K562 (cell line): ENCODE data around the gene CAV1. TPM values are rescaled to one million over a fixed set of nuclear protein-coding genes. Genes with fewer than 3 reads are reported as not detected.
A peak's percentile ranks its signal among the peaks of the same experiment; 100 is the strongest.

Source experiments
- CBX5 ChIP-seq: IDR thresholded peaks from 2 replicates; pipeline ENCODE4 v1.6.1; 2014; ENCODE audit warnings: low read depth, borderline replicate concordance
- CREBBP ChIP-seq: IDR thresholded peaks from one replicate; pipeline ENCODE4 v1.6.1; 2012; ENCODE audit warnings: low read depth, mild to moderate bottlenecking, control low read depth, inconsistent platforms, low read length
- FOXA1 ChIP-seq: fragments of 450-650 bp; IDR thresholded peaks from 2 replicates; pipeline ENCODE4 v1.6.1; 2016; ENCODE audit warnings: mild to moderate bottlenecking, borderline replicate concordance
- ILK ChIP-seq: fragments of 450-650 bp; IDR thresholded peaks from 2 replicates; pipeline ENCODE4 v1.6.1; 2016; ENCODE audit warnings: missing genetic modification characterization, low read depth, mild to moderate bottlenecking, missing compliant biosample characterization, moderate library complexity, borderline replicate concordance
- KLF13 ChIP-seq: fragments of 450-650 bp; IDR thresholded peaks from 2 replicates; pipeline ENCODE4 v1.6.1; 2016; ENCODE audit warnings: missing genetic modification characterization, low read depth, mild to moderate bottlenecking, missing compliant biosample characterization, moderate library complexity, borderline replicate concordance
- NRF1 ChIP-seq, 2 experiments: fragments of 450-650 bp; IDR thresholded peaks in 1 of 2; conservative IDR thresholded peaks in 1 of 2; 2 replicates each; pipeline ENCODE4 v1.6.1; 2014; ENCODE audit warnings: mild to moderate bottlenecking in 2 of 2
- PURB ChIP-seq: sonication (generic); formaldehyde crosslinking; IDR thresholded peaks from 2 replicates; pipeline ENCODE4 v1.9.0; 2021; ENCODE audit warnings: low read depth, mild to moderate bottlenecking, missing genetic modification reagents
- RBM39 ChIP-seq: fragments of 200-400 bp; formaldehyde crosslinking; optimal IDR thresholded peaks from 2 replicates; pipeline ENCODE3; 2018; ENCODE audit warnings: low read depth, low read length
- SMC3 ChIP-seq: conservative IDR thresholded peaks from 2 replicates; pipeline ENCODE4 v1.6.1; 2011; ENCODE audit warnings: low read depth, low read length, improper control_type of control experiment; ENCODE audit not compliant: insufficient read depth
- SOX6 ChIP-seq: fragments of 450-650 bp; IDR thresholded peaks from 2 replicates; pipeline ENCODE4 v1.6.1; 2014; ENCODE audit warnings: mild to moderate bottlenecking
- SP1 ChIP-seq: sonication (generic); formaldehyde crosslinking; IDR thresholded peaks from 2 replicates; pipeline ENCODE4 v1.8.1; 2022; ENCODE audit warnings: mild to moderate bottlenecking, missing genetic modification reagents
- TSC22D4 ChIP-seq: fragments of 450-650 bp; IDR thresholded peaks from 2 replicates; pipeline ENCODE4 v1.6.1; 2016; ENCODE audit warnings: missing genetic modification characterization, missing biosample characterization, control low read depth
- XRCC4 ChIP-seq: IDR thresholded peaks from one replicate; pipeline ENCODE4 v1.6.1; 2011; ENCODE audit not compliant: insufficient read depth, insufficient read length; ENCODE audit errors: extremely low read depth
- ZBED1 ChIP-seq: IDR thresholded peaks from 2 replicates; pipeline ENCODE4 v1.6.1; 2014
- ZKSCAN8 ChIP-seq: fragments of 200-800 bp; sonication (Bioruptor generic); IDR thresholded peaks from 2 replicates; pipeline ENCODE4 v1.6.1; 2016; ENCODE audit warnings: missing genetic modification characterization, missing compliant biosample characterization
- ZNF146 ChIP-seq: IDR thresholded peaks from one replicate; pipeline ENCODE4 v1.6.1; 2018; ENCODE audit warnings: missing compliant biosample characterization; ENCODE audit not compliant: unreplicated experiment
- ZNF699 ChIP-seq: fragments of 250-450 bp; sonication (Bioruptor Pico); IDR thresholded peaks from 2 replicates; pipeline ENCODE4 v1.8.0; 2021; ENCODE audit warnings: mild to moderate bottlenecking, moderate library complexity; ENCODE audit not compliant: insufficient replicate concordance
- polyA plus RNA-seq, 8 experiments: library from polyadenylated mRNA; depleted of rRNA in 4 of 8; stranded (reverse) in 5 of 8; unstranded in 3 of 8; fragments of >200 nt; fragmentation: Nextera tagmentation in 2 of 8; fragmentation: Illumina TruSeq in 1 of 8; extraction: Ambion mirVana in 2 of 8; extraction: Trizol in 1 of 8; gene quantifications; 2 replicates each; pipeline versions ENCODE4 v1.2.1 to v1.2.3, GENCODE V29; 2011 to 2014; ENCODE audit warnings: inconsistent platforms in 1 of 8, missing spikeins in 1 of 8
- total RNA-seq, 7 experiments: library from RNA; depleted of rRNA in 6 of 7; stranded (reverse); fragments of >200 nt in 6 of 7; fragmentation: Illumina TruSeq in 2 of 7; extraction: Trizol in 2 of 7; gene quantifications; 2 replicates each; pipeline versions ENCODE4 v1.2.1 to v1.2.3, GENCODE V29; 2011 to 2021; ENCODE audit warnings: low replicate concordance in 1 of 7
- TF ChIP-seq, protein P1 (sequence below): fragments of 250-450 bp; sonication (Bioruptor Pico); IDR thresholded peaks from 2 replicates; pipeline ENCODE4 v1.9.0; 2021; ENCODE audit warnings: mild to moderate bottlenecking, inconsistent platforms
- TF ChIP-seq, protein P2 (sequence below), 2 experiments: fragments of 450-650 bp; formaldehyde crosslinking in 1 of 2; IDR thresholded peaks; 2 replicates each; pipeline versions ENCODE4 v1.4.0 to v1.6.1; 2014 to 2020; ENCODE audit warnings: mild to moderate bottlenecking in 2 of 2, borderline replicate concordance in 1 of 2, low read depth in 1 of 2

CAV1 gene
- total and polyA plus RNA-seq, 9 of the 15 experiments (the other 6 are each of a cell fraction or from before 2014, with no cell fraction given), result 0.08 to 1.5 (median 0.63) TPM

DNA sequence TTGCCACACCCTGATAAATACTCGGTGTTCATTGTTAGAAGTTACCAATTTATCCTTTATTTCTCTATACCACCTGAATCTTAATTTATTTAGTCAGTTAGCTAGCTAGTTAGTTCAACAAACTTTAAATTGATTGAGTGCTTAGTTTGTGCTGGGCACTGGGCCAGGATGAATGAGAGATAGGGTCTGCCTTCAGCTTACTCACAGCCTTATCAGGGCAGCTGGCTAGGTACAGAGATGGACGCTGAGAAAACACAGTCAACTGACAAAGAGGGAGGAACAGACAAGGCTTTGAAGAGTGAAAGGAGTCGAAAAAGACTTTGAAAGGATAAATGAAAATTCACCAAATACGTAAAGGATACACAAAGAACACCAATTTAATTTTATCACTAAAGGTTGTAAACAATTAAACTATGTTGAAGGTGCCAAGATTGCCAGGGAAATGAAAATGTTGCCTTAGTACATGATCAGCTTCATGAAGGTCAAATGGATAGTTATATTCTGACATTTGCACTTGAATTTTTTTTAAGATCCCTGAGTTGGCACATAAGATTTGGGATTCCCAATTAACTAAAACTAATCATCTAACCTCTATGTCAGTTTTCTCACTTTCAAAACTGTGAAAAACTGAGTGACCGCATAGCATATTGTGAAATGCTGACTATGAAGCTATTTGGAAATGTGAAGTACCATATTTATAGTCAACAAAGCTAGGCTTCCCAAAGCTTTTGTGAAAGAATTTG lies 23.2 kb upstream of the CAV1 start (continued):
- TF ChIP-seq NRF1 (conservative IDR thresholded peaks at IDR 0.05 in 1 of 2, IDR thresholded peaks at IDR 0.05 in 1 of 2), result no peak
- TF ChIP-seq FOXA1, result no peak
- TF ChIP-seq SMC3, result no peak
- no peak for TF ChIP-seq ZNF146 (CRISPR knock-in tag)
- TF ChIP-seq ZBED1, result no peak
- no peak for TF ChIP-seq TSC22D4 (tag)
- TF ChIP-seq ZKSCAN8 (CRISPR knock-in tag), result no peak
- TF ChIP-seq, protein P1, sequence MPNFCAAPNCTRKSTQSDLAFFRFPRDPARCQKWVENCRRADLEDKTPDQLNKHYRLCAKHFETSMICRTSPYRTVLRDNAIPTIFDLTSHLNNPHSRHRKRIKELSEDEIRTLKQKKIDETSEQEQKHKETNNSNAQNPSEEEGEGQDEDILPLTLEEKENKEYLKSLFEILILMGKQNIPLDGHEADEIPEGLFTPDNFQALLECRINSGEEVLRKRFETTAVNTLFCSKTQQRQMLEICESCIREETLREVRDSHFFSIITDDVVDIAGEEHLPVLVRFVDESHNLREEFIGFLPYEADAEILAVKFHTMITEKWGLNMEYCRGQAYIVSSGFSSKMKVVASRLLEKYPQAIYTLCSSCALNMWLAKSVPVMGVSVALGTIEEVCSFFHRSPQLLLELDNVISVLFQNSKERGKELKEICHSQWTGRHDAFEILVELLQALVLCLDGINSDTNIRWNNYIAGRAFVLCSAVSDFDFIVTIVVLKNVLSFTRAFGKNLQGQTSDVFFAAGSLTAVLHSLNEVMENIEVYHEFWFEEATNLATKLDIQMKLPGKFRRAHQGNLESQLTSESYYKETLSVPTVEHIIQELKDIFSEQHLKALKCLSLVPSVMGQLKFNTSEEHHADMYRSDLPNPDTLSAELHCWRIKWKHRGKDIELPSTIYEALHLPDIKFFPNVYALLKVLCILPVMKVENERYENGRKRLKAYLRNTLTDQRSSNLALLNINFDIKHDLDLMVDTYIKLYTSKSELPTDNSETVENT (CRISPR knock-in tag), result no peak
- TF ChIP-seq, protein P2, sequence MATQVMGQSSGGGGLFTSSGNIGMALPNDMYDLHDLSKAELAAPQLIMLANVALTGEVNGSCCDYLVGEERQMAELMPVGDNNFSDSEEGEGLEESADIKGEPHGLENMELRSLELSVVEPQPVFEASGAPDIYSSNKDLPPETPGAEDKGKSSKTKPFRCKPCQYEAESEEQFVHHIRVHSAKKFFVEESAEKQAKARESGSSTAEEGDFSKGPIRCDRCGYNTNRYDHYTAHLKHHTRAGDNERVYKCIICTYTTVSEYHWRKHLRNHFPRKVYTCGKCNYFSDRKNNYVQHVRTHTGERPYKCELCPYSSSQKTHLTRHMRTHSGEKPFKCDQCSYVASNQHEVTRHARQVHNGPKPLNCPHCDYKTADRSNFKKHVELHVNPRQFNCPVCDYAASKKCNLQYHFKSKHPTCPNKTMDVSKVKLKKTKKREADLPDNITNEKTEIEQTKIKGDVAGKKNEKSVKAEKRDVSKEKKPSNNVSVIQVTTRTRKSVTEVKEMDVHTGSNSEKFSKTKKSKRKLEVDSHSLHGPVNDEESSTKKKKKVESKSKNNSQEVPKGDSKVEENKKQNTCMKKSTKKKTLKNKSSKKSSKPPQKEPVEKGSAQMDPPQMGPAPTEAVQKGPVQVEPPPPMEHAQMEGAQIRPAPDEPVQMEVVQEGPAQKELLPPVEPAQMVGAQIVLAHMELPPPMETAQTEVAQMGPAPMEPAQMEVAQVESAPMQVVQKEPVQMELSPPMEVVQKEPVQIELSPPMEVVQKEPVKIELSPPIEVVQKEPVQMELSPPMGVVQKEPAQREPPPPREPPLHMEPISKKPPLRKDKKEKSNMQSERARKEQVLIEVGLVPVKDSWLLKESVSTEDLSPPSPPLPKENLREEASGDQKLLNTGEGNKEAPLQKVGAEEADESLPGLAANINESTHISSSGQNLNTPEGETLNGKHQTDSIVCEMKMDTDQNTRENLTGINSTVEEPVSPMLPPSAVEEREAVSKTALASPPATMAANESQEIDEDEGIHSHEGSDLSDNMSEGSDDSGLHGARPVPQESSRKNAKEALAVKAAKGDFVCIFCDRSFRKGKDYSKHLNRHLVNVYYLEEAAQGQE (IDR thresholded peaks at IDR 0.05; ENCODE audit: borderline replicate concordance), result no peak
- TF ChIP-seq, protein P2 (CRISPR knock-in tag; IDR thresholded peaks at IDR 0.05; ENCODE audit: low read depth), result no peak
- no peak for TF ChIP-seq CREBBP
- TF ChIP-seq PURB (CRISPR knock-in tag), result no peak
- no peak for TF ChIP-seq ILK
- no peak for TF ChIP-seq XRCC4
- peak; percentile 85 for TF ChIP-seq SOX6
- peak; percentile 63; the same call in 1 of the 2 replicates for TF ChIP-seq SP1
- no peak for TF ChIP-seq ZNF699 (CRISPR knock-in tag)
- no peak for TF ChIP-seq KLF13 (tag)
- no peak for TF ChIP-seq RBM39
- peak; percentile 79; the same call in 1 of the 2 replicates for TF ChIP-seq CBX5
